Retinal pigment epithelial cell (primary cell): ENCODE results near the gene COG1.
A peak's percentile ranks its signal among the peaks of the same experiment; 100 is the strongest.

Experiments used
- DNase-seq: peaks from one replicate; pipeline ENCODE4 v3.0.0-alpha.2; 2010; ENCODE audit warnings: low read depth
- H3K4me3 ChIP-seq: 2 replicates; pipeline ENCODE4 v1.5.1; 2011; ENCODE audit warnings: mild to moderate bottlenecking, low read length, control low read depth, moderate library complexity
- TF ChIP-seq, protein P1 (sequence below): conservative IDR thresholded peaks from 2 replicates; pipeline ENCODE4 v1.5.1; 2011; ENCODE audit warnings: low read depth, low read length, control low read depth, inconsistent platforms

COG1 gene

GRCh38 chr17:73210002-73210678 lies 17.3 kb downstream of the COG1 start:
- no peak for DNase-seq
- H3K4me3 ChIP-seq = no peak overlapping the region
- TF ChIP-seq, protein P1, sequence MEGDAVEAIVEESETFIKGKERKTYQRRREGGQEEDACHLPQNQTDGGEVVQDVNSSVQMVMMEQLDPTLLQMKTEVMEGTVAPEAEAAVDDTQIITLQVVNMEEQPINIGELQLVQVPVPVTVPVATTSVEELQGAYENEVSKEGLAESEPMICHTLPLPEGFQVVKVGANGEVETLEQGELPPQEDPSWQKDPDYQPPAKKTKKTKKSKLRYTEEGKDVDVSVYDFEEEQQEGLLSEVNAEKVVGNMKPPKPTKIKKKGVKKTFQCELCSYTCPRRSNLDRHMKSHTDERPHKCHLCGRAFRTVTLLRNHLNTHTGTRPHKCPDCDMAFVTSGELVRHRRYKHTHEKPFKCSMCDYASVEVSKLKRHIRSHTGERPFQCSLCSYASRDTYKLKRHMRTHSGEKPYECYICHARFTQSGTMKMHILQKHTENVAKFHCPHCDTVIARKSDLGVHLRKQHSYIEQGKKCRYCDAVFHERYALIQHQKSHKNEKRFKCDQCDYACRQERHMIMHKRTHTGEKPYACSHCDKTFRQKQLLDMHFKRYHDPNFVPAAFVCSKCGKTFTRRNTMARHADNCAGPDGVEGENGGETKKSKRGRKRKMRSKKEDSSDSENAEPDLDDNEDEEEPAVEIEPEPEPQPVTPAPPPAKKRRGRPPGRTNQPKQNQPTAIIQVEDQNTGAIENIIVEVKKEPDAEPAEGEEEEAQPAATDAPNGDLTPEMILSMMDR = peak; percentile 48

- no peak overlapping the region for H3K4me3 ChIP-seq
- TF ChIP-seq, protein P1 = no peak
- no peak for DNase-seq
These were observed 18.9 kb downstream of the COG1 start for GRCh38 chr17:73211745-73212144.

- TF ChIP-seq, protein P1 = no peak
- H3K4me3 ChIP-seq = no peak overlapping the region
- DNase-seq = no peak
These were observed 21.2 kb downstream of the COG1 start for GRCh38 chr17:73214008-73214407.

GRCh38 chr17:73214851-73215250 lies 22.0 kb downstream of the COG1 start:
- no peak for DNase-seq
- TF ChIP-seq, protein P1 = no peak
- no peak overlapping the region for H3K4me3 ChIP-seq

GRCh38 chr17:73215447-73215846 lies 22.6 kb downstream of the COG1 start:
- TF ChIP-seq, protein P1 = peak; percentile 9
- DNase-seq = no peak
- H3K4me3 ChIP-seq = no peak overlapping the region

DNA sequence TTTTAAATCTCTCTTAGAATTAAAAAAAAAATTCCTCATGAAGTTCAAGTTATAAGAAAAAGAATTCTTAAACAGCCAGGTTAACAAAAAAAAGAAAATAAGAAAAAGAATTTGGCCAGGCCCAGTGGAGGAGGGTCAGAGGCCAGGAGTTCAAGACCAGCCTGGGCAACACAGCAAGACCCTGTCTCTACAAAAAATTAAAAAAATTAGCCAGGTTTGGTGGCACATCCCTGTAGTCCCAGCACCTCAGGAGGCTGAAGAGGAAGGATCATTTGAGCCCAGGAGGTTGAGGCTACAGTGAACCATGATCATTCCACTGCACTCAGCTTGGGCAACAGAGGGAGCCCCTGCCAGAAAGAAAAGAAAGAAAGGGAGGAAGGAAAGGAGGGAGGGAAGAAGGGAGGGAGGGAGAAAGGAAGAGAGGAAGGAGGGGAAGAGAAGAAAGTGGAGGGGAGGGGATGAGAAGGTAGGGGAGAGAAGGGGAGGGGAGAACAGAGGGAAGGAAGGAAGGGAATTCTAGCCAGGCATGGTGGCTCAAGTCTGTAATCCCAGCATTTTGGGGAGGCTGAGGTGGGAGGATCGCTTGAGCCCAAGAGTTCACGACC lies 30.9 kb downstream of the COG1 start:
- H3K4me3 ChIP-seq = no peak overlapping the region
- TF ChIP-seq, protein P1 = no peak
- no peak for DNase-seq

- TF ChIP-seq, protein P1 = no peak
- H3K4me3 ChIP-seq = no peak overlapping the region
These were observed 31.4 kb downstream of the COG1 start for GRCh38 chr17:73224237-73224636.

More at GRCh38 chr17:73224237-73224636, 31.4 kb downstream of the COG1 start:
- DNase-seq = no peak
